Stimulated activated CD8-positive, alpha-beta memory T cell treated with anti-CD3 and anti-CD28 coated beads, Interleukin-4, amount 100 ng/mL, for 24 hours (primary cell): ENCODE data around the gene TC2N.
"Not testable (repeated sequence)": the region's sequence is repeated elsewhere in the genome, so short reads cannot be mapped to it uniquely, and the experiment has no call there.

ENCODE experiments used
- DNase-seq: peaks from one replicate; pipeline ENCODE4 v3.0.0-alpha.2; 2020; ENCODE audit warnings: low read depth

Gene TC2N

DNA sequence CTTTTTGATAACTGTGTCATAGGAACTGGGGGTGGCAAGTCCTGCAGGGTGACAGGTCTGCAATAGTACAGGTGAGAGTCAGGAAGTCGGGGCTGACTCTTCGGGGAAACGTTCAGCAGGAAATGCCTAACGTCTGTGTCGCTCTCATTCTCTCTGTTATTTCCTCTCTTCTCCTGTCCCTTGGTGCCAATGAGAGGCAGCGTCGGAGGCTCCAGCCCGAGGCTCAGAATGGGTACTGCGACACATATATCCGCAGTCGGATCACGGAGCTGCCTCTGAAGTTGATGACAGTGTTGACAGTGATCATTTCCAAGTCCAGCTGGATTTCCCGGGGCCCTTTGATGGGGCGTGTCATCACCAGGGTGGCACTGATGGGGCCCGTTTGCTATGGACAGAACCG lies 2.7 kb upstream of the TC2N start:
- DNase-seq, result no peak

DNA sequence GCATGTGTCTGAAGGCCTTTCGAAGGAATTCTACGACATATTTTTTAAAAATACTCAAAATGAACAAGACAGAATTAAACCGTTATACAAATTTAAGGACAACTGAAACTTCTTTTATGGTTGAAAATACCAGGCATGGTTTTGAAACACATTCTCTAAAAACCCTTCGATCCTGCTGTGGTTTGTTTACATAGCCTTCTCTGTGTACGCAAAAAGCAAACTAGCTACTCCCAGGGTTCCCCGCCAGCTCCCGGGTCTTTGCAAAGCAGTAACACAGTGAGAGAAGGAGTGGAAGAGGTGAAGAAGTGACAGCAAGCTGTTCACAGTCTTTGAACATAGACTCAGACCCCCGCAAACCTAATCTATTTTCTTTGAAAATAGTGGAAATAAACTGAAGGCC lies 2.2 kb upstream of the TC2N start:
- no peak for DNase-seq

DNA sequence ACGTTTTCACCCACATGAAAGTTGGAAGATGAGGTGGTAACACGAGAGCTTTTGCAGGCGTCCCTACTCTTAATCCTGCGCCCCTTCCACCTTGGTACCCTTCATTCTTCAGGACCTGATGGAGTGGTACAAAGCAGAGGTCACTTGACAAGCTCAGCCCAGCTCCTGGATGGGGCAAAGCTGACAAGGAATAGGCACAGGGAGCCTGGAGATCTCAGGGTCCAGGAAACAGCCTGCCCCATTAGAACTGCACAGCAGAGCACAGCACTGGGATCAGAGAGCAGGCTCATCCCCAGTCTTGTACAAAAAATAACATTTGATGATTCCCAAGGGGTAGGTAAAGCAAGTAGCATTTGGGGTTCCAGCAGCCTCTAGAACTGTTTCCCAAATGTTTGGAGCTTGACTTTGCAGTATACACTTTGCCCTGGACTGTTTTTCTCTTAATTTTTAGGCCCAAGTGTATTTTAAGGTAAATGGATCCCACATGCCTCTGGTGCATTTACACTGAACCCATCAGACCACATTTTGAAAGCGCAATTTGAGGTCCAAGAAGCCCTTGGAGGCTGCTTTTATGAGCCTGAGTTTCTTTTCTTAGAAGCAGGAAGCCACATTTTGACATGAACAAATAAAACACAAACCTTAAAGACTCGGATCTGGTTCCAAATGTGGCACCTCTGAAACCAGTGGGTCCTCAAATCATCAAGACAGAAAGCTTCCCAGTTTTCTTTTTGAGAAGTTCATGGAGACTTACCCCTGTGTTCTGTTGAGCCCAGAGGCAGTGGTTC lies 633 bp downstream of the TC2N start:
- no peak for DNase-seq

DNA sequence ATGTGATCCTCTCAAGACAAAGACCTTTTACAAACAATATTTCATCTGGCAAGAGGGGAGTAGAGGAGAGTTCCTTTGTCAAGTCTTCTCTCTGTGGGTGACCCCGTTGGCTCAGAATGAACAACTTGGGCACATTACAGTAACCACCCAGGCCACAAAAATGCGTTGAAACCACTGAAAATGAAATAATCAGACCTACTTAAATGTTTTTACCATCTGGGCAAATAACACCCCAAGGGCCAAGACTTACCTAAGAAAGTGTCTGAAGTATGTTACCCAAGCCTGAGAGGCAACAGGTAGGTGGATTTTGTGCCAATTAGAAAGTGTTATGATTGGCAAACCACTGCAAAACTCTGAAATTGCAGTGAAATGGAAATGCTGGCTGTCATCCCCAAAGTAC lies 1.3 kb downstream of the TC2N start:
- no peak for DNase-seq

DNA sequence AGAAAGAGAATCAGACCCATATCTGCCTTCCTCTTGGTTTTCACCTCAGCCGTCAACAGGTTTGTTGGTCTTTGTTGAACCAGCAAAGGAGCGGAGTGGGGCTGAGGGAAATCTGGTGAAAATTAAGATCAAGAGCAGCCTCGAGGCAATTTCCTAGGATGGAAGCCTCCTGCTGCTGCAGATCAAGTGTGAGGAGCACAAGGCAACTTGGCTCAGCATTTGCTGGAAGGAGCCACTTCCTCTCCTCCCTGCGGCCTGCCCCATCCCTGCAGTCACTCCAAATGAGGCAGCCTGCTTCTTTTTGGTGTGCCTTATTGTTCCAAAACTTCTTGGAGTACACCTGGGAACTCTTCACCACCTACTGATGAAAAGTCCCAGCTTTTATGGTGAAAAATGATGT lies 4.9 kb downstream of the TC2N start:
- no peak for DNase-seq

DNA sequence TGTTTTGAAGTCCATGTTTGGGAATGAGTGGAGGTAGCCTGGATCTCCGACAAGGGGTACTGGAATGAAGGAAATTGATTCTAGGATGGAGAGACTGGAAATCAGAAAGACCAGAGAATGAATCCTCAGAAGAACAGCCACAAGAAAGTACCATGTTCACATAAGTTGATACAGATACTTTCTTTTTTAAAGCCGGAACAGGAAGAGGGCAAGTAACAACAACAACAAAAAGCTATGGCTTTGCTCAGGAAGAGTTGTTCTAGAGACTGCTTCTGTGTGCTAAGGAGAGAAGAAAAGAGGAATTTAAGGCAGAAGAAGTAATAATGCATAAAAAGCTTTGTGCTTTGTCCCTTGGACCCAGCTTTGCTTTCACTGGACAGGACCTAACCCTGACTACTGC lies 6.2 kb downstream of the TC2N start:
- no peak for DNase-seq

DNA sequence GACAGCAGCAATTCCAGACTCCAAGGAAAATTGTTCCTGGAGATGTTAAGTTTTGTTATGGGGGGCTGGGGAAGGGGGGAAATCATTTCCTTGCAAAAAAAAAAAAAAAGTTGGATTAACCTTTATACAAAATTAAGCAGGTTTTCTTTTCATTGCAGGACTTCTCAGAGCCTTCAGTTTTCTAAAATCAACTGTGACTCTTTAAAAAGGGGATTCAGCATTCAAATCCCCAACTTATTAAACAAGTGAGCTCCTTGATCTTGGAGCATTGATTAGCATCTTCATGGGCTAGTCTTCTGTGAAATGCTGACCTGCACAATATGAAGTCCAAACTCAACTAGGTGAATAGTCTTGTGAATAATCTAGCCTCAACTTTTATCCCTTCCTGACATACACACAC lies 7.1 kb downstream of the TC2N start:
- no peak for DNase-seq

DNA sequence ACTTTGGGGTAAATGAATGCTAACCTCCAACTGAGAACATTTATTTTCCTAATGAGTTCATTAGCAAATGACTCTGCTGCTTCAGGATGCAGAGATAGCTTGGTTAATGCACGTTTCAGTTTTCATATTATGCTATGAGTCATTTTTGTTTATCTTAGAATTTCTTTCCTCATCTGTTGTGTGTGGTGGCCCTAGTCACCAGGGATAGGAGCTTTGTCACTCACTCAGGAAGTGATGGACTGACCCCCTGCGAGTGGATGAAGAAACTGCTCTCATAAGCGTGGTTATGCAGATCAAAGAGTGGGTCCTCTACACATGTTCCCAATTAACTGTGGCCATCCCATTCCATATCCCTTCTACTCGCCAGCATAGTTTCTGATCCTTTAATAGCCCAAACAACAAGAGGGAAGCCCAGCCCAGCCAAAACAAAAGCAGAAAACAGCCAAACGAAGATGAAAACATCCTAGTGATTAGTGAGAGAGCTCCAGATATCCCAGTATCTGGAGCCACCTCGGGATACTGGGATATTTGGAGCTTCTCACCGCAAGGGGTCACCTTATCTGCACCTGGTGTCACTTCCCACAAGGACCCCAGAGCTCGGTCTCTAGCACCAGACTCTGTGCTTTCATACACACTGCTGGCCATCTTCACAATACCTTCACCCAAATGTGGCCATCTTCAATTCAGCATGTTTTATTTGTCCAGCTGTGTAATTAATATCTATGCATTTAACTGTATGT lies 8.6 kb downstream of the TC2N start:
- no peak for DNase-seq

DNA sequence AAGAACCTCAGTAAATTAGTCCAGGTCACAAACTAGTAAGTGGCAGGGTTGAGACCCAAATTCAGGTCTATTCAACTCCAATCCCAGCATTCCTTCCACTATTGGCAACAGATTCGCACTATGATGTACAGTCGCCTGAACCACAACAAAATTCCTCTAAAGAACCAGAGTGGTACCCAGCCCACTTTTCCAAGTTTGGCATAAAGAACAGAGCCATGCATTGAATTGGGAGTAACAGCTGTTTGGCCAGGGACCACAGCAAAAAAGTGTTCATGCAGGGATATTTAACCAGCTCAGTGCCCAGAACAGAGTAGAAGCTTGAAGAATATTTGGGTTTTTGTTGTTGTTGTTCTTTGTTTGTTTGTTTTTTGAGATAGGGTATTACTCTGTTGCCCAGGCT lies 9.7 kb downstream of the TC2N start:
- no peak for DNase-seq

DNA sequence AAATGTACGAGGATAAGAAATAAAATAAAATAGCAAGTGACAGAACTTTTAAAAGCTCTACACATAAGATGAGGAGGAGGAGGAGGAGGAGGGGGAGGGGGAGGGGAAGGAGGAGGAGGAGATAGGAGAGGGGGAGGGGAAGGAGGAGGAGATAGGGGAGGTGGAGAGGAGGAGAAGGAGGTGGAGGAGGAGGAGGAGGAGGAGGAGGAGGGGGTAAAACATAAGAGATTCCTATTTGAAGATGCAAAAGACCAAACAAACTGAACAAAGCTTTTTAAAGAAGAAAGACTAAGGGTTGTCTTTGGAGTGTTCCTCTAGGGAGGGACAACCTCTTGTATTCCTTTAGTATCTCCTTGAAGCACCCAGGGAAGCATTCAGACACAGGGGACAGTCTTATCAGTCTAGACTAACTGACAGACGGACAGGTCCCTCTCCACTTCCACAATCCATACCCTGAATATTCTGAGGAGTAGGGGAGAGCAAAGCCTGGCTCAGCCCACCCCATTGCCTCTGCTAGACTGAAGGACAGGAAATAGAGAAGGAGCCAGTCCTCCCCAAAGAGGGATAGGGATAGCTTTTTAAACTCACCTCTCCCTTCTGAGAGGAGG lies 12.9 kb downstream of the TC2N start:
- DNase-seq, result no peak

DNA sequence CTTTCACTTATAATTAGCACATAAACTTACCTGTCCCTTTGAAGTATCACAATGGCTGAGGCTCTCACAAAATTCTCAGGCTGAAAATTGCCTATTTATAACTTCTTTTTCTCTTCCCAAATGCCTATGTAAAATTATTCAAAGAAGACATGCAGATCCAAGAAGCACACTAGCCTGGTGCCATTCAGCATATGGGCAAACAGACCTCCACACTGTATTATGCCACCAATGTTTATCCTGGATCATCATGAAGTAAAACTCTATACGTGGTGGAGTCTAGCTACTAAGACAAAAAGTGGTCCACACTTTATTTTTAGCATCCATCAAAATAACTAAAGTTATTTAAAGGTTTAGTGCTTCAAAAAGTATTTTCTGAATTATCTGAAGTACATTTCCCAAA lies 15.8 kb downstream of the TC2N start:
- DNase-seq, result no peak

DNA sequence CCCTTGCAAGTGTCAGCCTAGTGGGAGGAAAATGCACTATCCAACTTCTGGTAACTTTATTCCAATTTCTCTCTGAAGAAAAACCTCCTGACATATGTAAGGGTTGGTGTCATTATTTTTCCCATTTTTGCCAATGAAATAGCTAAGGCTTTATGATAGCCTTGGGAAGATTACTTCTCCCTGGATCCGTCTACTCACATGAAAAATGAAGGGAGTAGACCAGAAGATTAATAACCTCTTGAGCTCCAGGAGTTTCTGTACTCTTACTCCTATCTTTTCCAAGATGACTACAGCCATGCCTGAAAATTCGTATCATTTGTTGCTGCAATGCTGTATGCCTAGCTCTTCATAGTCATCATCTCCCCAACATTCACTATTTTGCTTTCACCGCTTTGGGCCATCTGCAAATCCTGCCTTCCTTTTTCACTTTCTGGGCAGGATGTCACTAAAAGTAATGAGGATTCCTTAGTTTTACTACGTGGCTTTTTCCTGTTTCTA lies 18.8 kb downstream of the TC2N start:
- no peak for DNase-seq

DNA sequence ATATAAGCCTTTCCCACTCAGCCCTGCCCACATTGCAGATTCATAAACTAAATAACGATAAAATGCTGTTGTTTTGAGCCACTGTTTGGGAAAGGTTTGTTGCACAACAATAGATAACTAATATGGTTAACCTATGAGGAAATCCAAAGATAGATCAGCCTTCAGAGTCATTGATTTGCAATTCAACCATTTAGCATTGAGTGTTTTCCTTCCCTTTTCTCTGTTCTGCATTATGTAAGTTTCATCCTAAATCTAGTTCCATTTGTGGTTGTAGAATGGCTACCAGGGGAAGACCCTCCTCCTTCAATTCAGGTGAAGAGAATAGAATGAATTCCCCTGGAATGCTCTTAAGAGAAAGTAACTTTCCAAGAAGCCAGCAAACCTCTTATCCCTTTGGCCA lies 19.6 kb downstream of the TC2N start:
- no peak for DNase-seq

DNA sequence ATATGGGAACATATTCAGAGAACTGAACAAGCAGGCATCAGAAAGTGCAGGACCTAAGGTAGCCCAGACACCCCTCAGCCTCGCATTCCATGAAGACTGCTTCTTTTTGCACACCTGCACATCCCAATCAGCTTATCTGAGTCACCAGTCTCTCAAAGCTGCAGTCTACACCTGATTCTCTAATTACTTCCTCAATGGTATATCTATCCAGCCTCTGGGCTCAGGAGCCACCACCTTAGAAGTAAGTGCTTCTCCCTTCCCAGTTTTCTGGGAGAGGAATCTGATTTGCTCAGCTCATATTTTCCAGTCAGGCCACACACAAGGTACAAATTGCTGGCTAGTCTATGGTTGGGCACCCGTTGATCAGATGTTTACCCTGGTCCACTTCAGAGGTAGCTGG lies 21.7 kb downstream of the TC2N start:
- DNase-seq, result no peak

DNA sequence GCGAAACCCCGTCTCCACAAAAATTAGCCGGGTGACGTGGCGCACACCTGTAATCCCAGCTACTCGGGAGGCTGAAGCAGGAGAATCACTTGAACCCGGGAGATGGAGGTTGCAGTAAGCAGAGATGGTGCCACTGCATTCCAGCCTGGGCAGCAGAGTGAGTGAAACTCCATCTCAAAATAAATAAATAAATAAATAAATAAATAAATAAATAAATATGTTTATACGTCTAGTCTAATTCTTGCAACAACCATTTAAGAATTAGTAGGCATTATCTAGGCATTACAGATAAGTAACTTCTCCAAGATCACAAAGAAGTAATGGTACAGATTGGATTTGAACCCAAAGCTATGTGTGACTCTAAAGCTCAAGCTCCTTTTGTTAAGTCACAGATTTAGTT lies 22.3 kb downstream of the TC2N start:
- not testable (repeated sequence) for DNase-seq

DNA sequence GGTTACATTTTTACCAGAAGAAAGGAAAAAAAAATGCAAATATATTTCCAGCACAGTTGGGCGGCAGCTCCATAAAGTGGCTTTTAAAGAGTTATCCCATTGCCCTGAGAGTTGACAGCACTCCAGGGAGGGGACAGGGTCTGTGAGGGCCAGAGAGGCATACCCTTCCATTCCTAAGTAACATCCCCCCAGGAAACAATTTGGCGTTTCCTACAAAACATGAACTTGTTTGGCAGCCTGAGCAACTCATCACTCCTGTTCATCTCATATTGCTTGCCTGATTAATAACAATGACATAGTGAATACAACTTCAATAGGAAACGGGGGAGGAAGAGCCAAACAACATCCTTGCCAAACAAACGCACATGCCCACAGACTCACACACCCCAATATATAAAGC lies 23.3 kb downstream of the TC2N start:
- DNase-seq, result no peak

DNA sequence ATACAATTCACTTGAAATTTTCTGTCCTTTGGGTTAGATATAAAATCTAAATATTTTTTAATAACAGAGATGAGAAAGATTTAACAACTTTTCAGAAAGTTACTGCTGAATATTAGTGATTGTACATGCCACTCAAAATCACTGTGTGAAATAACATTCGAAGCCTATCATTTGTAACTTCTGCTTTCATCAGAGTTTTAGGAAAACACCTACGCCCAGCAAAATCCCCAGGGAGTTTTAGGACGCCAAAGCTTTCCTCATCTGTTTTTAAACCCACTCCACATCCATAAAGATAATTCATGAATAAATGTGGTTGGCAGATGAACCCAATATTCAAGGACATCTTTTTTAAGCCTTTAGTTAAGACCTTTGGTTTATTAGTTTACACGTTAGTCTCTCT lies 23.9 kb downstream of the TC2N start:
- no peak for DNase-seq

DNA sequence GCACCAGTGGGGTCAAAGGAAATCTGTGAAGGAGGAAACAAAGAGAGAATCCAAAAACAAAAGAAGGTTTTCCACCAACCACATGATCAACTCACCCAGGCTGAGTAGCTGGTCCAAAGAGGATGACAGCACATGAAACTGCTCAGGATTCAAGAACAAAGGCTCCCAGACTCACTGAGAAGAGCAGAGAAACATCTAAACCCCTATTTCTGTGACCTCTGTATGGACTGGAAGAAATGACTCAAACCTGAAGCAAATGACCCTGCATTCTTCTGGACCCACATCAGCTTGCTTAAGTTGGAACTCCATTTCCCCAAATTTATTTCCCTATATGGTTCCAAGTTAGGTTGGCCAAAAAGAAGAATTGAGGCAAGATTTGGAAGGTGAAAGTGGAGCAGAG lies 26.3 kb downstream of the TC2N start:
- no peak for DNase-seq

DNA sequence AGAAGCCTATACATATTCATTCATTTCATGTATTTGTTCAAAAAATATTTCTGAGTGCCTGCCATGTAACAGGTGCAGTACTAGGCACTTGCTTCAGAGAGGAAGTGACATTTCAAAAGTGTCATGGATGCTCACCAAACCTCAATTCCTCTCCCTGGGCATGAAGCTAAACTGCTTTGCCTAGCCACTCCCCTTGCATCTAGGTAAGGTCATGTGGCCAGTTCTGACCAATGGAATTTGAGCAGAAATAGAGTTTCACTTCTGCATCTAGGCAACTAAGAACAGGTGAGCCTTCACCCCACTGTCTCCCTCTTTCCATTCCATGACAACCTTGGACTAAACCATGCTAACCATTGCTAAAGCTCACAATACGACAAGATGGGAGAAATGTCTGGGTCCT lies 27.6 kb downstream of the TC2N start:
- DNase-seq, result no peak

DNA sequence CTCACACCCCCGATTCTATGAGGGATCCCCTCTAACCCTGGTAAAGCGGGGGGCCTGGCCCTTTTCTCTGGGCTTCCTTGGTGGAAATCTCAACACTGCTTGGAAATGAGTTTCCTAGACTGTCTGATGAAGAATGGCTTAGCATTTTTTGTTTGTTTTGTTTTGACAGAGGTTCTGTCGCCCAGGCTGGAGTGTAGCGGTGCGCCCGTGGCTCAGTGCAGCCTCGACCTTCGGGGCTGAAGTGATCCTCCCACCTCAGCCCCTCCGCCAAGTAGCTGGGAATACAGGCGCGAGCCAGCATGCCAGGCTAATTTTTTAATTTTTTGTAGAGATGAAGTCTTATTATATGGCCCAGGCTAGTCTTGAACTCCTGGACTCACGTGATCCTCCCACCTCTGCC lies 30.3 kb downstream of the TC2N start:
- DNase-seq, result no peak

DNA sequence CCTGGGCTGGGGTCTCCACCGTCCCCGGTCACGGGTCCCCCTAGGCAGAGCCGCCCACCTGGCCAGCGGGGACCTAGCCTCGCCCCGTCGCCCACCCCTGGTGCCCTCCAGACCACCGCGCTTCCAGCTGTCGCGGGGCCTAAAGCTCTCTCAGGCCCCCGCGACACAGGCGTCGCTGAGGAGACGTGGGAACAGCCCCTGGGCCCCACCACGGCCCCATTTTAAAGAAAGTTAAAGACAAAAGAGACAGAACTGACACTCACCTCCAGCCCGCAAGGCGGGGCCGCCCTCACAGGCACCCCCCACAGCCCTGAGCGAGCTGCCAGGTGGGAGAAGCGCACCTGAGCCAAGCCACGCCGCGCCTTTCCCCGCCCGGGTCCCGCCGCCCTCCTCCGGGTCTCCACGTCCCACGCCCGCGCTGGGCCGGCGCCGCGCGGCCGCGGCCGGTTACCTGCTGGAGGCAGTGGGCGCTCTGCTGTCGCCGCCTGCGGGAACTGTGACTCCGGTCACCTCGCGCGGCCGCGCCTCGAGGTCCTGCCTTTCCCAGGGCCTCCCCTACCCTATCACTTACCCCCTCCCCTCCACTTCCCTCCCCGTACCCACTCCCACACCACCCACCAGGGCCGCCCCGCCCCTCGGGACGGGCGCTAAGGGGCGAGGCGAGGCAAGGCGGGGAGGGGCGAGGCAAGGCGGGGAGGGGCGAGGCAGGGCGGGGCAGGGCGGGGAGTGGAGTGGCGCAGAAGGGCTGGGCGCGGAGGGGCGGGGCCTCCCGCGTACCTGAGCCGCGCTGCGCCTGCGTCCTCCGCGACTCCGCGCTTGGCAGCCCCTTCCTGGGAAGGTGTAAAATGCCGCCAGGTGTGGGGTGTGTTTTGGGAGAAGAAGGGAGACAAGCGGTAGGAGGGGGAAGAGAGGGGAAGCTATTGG lies 31.2 kb downstream of the TC2N start:
- peak; percentile 68 for DNase-seq
